ENCODE results near the gene ZNF19.

ZNF19 gene

DNA sequence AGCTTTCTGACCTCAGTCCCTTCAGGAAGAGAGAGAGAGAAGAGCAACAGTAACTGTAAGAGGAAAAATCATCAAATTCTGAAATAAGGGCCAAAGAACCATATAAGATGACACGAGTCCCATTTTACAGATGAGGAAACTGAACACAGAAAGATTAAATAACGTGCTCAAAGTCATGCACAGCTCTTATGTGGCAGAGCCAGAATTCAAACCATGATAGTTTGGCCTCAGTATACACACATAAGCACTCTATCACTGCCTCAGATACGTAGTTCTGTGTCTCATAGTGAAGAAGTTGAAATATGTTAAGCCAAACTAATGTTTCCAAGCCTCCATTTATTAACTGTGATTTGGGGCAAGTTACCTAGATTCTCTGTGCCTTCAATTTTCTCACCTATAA lies 1.9 kb upstream of the ZNF19 start:
- no peak for DNase-seq (ENCODE audit: low read depth in 4 of 4, low spot score in 1 of 4)

DNA sequence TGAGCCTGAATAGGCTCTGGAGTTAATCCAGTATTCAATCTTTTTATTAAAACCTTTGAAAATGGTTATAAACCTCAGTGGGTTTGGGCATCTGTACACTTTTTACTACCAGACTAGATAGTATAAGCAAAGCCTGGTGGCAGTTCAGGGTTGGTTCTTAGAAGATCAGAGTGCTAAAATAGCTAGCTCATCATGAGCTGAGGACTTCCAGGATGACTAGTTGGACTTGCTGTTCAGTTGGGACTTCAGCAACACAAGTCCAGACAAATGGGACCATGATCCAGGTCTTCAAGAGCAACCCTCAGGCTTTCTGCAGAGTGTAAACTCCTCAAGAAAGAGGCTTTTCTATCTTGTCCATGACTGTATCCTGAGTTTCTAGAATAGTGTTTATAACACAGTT lies 1.2 kb upstream of the ZNF19 start:
- no peak for DNase-seq (ENCODE audit: low read depth in 4 of 4, low spot score in 1 of 4)

DNA sequence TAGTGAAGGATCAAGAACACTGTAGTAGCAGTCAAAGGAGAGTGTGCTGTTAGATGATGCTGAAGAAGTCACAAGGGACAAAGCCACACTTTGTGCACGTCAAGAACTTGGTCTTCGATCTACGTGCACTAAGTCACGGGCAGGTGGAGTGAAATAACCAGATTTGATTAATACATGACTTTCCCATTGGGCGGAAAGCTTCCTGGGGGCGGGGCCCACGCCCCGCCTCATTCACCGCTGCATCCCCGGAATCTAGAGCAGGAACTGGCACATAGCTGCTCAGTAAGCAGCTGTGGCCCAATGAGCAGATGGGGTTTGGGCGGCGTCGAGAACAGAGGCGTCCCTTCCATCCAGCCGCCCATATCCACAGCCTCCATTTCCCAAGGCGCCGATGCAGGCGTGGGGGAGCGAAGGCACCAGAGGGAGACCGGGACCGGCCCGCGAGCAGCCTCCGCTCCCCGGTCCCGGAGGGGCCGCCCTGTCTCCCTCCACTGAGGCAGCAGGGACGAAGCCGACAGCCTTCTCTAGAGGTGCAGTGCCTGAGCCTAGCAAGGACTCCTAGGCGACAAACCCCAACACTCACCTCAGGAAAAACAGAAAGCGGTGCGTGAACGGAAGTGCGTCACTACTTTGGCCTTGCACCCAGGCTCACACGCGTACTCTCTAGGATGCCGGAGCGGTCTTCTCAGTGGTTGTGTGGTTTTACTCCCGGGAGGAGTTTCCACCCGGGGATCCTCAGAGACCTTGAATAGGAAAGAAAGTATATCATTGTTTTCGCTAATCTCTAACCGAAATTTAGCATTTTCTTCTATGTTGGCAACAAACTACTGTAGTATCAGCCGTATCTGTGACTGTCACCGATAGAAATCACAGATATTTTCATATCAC lies 4.9 kb downstream of the ZNF19 start:
- peak; percentile 48 to 69 (median 56) for DNase-seq (ENCODE audit: low read depth in 4 of 4, low spot score in 1 of 4)

DNA sequence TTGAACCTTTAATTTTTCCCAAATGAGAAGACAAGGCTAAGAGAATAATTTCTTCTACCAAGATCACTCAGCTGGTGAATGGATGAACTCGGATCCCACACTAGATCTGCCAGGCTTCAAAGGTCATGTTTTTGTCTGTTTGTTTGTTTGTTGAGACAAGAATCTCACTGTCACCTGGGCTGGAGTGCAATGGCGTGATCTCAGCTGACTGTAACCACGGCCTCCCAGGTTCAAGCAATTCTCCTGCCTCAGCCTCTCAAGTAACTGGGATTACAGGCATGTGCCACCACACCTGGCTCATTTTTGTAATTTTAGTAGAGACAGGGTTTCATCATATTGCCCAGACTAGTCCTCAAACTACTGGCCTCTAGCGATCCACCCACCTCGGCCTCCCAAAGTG lies 6.6 kb downstream of the ZNF19 start:
- no peak for DNase-seq (ENCODE audit: low read depth in 4 of 4, low spot score in 1 of 4)

DNA sequence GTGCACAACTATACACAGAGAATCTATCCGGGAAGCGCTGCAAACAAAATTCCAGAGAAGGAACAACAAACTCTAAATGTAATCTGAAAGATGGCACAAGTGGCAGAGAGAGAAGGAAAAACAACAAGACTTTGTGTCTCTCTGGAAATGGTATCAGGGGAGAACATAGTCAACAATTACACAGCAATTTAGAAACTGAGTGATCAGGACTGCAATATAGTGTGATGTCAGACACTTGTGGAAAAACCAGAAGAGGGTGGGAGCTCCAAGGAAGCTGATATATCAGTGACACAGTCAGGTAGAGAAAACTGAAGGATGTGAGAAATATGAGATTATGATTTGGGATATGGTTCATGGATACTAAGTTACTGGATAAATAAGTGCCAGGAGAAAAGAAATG lies 8.2 kb downstream of the ZNF19 start:
- DNase-seq (ENCODE audit: low read depth in 4 of 4, low spot score in 1 of 4): no peak

DNA sequence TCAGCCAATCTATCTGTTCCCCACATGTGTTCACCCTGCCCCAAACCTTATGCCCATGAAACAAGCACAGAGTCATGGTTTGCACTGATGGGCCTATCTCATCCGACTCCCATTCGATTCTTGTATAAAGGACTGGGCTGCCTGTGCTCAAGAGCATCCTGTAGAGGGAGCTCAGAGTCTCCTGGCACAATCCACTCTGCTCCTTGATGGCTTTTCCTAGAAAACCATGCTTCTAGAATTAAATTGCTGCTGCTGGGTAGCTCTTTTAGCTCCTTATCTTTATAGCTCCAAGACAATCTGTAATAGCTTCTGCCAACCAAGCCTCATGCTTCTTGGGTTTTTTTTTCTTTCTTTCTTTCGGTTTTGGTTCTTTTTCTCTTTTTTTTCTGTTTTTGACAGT lies 9.7 kb downstream of the ZNF19 start:
- DNase-seq (ENCODE audit: low read depth in 4 of 4, low spot score in 1 of 4): no peak

DNA sequence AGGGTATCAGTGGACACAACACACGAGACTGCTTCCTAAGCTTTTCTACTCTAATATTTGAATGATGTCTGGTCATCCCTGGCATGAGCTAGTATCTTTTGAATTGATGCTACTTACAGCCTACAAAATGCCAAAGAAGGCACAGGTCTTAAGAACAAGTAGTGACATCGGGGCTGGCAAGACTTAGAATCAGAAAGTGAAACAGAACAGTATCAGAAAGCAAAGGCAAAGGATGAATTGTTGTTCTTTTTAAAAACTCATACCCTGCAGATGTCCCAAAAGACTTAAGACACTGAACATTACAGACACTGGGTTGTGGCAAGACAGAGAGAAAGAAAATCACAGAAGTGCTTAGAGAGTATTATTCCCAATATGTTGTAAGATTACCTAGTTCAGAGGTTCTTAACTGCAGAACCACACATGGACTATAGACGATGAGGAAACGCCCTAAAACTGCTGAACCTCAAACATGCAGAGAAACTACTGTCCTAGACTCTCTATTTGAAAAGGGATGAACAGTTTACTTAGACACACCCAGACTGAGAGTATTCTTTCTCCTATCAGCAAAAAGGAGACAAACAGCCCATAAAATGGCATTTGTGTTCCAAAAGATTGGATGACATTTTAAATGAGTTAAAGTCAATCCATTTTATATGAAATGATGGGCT lies 12.5 kb downstream of the ZNF19 start:
- DNase-seq (ENCODE audit: low read depth in 4 of 4, low spot score in 1 of 4): no peak

DNA sequence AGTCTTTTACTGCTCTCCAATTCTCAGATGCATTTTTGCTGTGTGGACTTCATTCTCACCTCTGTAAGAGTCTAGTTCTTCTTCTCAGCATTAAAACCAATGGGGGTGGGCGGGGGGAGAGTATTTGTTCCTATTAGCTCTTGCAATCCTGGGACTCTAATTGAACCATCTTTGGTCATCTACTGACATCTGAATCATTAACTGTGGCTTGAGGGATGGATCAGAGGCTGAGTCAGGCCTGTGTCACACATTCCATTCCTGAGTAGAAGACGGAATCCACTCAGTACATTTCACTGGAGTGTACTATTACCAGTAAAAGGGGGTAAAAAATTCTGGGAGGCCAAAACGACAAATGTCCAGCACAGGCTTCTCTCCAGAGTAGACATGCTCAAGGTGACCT lies 14.3 kb downstream of the ZNF19 start:
- no peak for DNase-seq (ENCODE audit: low read depth in 4 of 4, low spot score in 1 of 4)

DNA sequence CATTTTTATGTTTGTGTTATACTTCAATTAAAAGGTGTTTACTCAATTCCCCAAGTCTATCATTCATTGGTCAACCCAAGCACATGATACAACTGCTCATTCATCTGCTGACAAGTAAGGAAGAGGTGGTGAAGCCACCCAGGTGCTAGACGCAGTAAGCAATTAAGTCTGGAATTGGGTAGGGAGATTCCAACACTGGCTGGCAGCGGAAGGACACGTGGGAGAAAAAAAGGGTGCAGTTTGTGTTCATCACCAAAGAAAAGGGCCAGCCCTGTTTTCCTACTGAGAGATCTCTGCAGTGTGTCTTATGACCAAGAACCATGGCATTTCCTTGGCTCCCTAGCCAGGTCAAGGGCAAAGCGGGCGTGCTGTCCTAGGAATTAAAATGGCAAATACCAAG lies 15.2 kb downstream of the ZNF19 start:
- DNase-seq (ENCODE audit: low read depth in 4 of 4, low spot score in 1 of 4): no peak

DNA sequence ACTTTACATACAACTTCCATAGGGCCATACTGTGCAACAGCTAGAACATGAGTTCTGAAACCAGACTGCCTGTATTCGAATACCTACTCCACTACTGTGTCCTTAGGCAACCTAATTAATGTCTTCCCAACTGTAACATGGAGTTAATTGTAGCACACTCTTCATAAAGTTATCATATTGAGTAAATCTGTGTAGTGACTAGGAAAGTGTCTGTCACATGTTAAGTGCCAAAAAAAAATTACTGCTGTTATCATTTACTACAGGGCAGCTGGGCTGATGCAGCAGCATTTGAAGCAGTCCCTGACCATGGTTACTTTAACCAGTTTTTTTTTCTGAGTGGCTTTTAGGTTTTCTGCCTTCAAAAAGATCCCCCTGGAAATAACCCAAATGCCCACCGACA lies 16.2 kb downstream of the ZNF19 start:
- DNase-seq (ENCODE audit: low read depth in 4 of 4, low spot score in 1 of 4): no peak

DNA sequence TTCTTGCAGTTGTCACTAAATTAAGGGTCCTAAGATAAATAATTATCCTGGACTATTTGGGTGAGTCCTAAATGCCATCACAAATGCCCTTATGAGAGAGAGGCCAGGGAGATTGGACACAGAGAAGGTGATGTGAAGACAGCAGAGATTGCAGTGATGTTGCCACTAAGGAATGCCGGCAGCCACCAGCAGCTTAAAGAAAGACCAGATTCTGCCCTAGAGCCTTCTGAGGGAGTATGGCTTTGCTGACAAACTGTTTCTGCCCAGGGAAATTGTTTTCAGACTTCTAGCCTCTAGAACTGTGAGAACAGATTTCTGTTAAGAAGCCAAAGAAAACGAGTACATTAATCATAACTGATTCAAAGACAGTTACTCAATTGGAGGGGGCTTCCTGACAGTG lies 17.1 kb downstream of the ZNF19 start:
- no peak for DNase-seq (ENCODE audit: low read depth in 4 of 4, low spot score in 1 of 4)

DNA sequence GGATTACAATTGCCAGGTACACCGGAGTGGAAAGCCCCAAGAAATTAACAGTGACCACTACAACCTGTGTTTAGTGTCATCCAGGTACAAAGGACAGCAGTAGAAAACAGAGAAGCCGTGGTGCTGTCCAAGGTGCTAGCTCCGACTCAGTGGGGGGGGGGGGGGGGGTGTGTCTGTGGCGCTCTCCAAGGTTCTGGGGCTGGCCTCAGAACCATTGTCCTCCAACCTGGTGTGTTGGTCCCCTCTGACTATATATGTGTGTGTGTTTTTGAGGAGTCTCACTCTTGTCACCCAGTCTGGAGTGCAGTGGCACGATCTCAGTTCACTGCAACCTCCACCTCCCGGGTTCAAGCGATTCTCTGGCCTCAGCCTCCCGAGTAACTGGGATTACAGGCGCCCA lies 21.3 kb downstream of the ZNF19 start:
- DNase-seq (ENCODE audit: low read depth in 4 of 4, low spot score in 1 of 4): peak in 1 of 4 experiments; percentile 8

DNA sequence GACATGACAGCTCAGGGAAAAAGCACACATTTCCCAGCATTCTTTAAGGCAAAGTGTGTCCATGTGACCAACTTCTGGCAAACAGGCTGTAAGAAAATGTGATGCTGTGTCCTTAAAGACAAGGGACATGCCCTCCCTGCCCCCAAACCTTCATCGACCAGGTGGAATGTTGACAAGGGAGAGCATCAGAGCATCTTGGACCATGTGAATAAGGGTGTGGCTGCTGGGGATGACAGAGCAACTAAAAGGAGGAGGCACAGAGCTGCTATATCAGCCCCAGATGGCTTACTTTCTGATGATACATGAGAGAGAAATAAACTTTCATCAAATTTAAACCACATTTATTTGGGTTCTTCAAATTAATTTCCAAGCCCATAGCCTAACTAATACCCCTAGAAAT lies 24.9 kb downstream of the ZNF19 start:
- DNase-seq (ENCODE audit: low read depth in 4 of 4, low spot score in 1 of 4): no peak

DNA sequence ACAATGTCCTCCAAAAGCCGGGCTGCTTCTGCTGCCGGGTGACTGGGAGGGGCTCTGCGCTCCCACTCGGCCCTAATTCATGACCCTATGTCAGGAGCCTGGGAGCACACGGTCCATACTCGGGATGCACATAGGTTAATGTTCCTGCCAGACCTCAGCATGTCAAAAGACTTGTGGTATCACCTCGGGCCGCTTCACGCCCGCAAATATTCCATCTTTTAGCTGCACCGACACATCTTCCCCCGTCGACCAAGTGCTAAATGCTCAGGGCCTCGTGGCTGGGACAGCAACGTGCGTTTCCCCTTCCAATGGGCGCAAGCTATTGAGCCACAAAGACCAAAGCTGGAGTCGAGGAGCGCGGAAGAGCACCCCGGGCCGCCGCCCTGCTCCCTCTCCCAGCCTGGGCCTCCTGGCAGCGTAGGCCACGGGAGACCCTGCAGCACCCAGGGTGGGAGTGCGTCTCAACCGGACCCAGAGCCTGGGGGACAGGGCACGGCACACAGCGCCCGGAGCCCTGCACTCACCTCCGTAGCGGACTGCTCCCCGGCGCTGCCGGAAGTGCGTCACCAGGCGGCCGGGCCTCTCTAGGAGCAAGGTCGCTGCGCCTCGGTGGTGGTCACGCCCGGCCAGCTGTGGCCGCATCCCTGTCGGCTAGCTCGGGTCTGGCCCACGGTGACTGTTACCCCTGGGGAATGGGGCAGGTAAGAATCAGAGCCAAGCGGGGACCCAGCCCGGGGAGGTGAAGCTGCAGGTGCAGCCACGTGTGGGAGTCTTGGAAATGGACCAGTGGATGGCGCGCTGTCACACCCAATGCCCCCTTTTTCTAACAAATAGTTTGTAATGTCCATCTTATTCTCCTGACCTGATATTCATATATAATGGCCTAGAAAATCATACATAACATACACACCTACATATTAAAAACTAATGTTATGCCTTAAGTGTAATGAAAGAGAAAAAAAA lies 27.2 kb downstream of the ZNF19 start, which contains the start of gene ZNF23:
Gene ZNF23 (minus strand): TSS at position 562 of the 963 bp plus-strand sequence. CDS start 5,451 bp downstream, outside the sequence.
- peak; percentile 59 to 70 (median 67) for DNase-seq (ENCODE audit: low read depth in 4 of 4, low spot score in 1 of 4)

DNA sequence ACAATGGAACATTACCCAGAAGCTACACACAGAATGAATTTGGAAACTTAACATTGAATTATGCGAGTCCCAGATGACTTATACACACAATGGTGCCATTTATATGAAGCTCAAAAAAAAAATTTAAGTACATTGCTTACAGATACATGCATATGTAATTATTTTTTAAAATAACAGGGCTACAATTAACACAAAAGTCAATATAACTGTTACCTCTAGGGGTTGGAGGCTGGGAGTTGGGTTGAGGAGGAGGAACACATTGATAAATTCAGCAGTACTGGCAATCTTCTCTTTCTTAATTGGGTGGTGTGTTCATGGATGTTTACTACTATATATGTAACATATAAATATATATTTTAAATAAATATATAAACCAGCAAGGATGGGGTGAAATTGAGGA lies 28.2 kb downstream of the ZNF19 start:
- DNase-seq (ENCODE audit: low read depth in 4 of 4, low spot score in 1 of 4): no peak

DNA sequence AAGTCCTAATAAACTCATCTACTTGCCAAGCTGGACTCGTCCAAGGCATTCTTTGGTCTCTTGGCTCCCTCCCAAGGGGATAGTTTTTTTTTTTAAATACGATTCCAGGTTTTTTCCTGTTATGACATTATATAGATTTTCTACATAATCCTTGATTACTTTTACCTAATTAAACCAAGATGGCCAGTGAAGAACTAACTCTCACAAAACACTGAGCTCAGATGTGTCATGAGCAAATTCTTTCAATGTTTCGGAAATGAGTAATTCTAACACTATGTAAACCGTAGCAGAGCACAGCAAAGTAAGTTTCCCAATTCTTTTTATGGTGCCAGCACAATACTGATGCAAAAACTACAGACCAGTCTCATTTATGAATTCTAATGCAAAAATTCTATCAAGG lies 28.9 kb downstream of the ZNF19 start:
- no peak for DNase-seq (ENCODE audit: low read depth in 4 of 4, low spot score in 1 of 4)

DNA sequence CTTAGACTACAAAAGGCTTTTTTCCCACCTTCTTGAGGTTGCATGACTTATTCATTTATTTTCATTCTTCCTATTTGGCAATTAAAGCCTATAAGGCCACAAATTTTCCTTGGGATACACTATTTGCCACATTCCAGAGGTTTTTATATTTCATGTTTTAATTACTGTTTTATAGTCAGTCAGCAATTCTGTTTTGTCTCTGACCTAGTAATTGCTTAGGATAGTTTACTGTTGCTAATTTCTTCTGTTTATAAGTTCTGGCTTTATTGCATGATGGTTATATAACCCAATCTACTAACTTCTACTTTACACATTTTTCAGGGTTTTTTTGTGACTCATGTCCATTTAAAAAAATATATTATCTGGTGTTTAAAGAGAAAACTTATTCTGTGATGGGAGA lies 29.6 kb downstream of the ZNF19 start:
- DNase-seq (ENCODE audit: low read depth in 4 of 4, low spot score in 1 of 4): no peak

DNA sequence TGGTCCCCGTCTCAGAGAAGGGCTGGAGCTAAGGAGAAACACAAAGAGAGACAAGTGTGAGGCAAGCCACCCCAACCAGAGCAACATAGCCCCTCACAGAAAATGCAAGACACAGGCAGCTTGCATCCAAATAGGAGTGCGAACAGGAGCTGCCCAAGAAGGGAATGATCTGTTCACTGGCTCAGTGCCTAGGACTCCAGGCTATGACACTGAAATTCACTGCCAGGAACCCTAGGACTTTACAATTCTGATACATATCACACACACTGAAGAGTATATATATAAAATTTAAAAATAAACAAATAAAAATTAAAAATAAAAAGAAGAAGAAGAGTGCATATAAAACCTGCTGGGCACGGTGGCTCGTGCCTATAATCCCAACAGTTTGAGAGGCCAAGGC lies 32.3 kb downstream of the ZNF19 start:
- no peak for DNase-seq (ENCODE audit: low read depth in 4 of 4, low spot score in 1 of 4)

DNA sequence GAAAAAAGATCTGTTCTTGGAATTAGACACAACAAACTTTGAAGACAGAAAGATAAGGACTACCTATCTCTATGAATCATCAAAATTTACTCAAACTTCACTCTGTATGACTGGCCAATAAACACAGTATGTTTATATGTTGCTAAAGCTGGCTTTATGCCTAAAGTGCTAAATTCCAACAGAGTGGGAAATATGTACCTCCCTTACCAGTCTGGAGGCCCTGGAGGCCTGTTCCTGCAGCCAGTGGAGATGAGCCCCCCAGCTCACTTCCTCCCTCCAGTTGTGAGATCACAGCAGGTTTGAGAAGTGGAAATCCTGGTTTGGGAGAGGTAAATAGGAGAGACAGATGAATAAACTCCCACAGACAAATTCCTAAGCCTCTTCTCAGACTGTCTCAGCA lies 36.1 kb downstream of the ZNF19 start:
- no peak for DNase-seq (ENCODE audit: low read depth in 4 of 4, low spot score in 1 of 4)

DNA sequence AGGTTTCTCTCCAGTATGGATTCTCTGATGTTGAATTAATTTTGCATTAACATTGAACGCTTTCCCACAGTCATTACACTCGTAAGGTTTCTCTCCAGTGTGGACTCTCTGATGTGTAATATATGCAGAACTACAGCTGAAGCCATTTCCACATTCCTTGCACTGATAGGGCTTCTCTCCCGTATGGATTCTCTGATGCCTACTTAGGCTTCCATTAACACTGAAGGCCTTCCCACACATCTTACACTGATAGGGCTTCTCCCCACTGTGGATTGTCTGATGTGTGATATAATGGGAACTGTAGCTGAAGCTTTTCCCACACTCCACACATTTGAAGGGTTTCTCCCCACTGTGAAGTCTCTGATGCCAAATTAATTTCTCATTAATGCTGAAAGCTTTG lies 40.1 kb downstream of the ZNF19 start:
- DNase-seq (ENCODE audit: low read depth in 4 of 4, low spot score in 1 of 4): no peak

DNA sequence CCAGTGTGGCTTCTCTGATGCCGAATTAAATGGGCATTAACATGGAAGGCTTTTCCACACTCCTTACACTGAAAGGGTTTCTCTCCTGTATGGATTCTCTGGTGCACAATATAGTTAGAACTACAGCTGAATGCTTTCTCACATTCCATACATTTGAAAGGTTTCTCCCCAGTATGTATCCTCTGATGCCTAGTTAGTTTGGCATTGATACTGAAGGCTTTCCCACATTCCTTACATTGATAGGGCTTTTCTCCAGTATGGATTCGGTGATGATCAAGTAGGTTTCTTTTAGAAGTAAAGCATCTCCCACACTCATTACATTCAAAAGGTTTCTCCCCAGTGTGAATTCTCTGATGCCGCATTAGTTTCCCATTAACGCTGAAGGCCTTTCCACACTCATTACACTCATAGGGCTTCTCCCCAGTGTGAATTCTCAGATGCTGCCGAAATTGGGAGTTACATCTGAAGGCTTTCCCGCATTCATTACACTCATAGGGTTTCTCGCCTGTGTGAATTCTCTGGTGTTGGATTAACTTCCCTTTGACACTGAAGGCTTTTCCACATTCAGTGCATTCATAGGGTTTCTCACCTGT lies 40.8 kb downstream of the ZNF19 start:
- DNase-seq (ENCODE audit: low read depth in 4 of 4, low spot score in 1 of 4): no peak

All from stimulated activated CD4-positive, alpha-beta T cell treated with anti-CD3 and anti-CD28 coated beads, Interleukin-1b, Interleukin-23, amount 100 ng/mL, for 24 hours (primary cell).